Suprapubic skin (tissue), 4 donors: ENCODE measurements around the gene MYO15B. TPM values are rescaled to one million over a fixed set of nuclear protein-coding genes. Genes with fewer than 3 reads are reported as not detected.
"Not testable (repeated sequence)": the region's sequence is repeated elsewhere in the genome, so short reads cannot be mapped to it uniquely, and the experiment has no call there.

Experiments
- DNase-seq, 2 donors: peaks; one replicate each; pipeline ENCODE4 v3.0.0-alpha.2; 2019; ENCODE audit warnings: low spot score in 2 of 2
- H3K27ac ChIP-seq: fragments of 200-600 bp; sonication (generic); one replicate; pipeline ENCODE4 v1.5.1; 2019
- H3K27me3 ChIP-seq: fragments of 200-600 bp; sonication (generic); one replicate; pipeline ENCODE4 v1.5.1; 2019
- H3K36me3 ChIP-seq: fragments of 200-600 bp; sonication (generic); one replicate; pipeline ENCODE4 v1.5.1; 2019
- H3K4me1 ChIP-seq: fragments of 200-600 bp; sonication (generic); one replicate; pipeline ENCODE4 v1.5.1; 2019
- H3K4me3 ChIP-seq: fragments of 200-600 bp; sonication (generic); one replicate; pipeline ENCODE4 v1.5.1; 2019; ENCODE audit warnings: mild to moderate bottlenecking
- H3K9me3 ChIP-seq: fragments of 200-600 bp; sonication (generic); one replicate; pipeline ENCODE4 v1.5.1; 2019
- EP300 ChIP-seq: sonication (generic); formaldehyde crosslinking; IDR thresholded peaks from one replicate; pipeline ENCODE4 v1.6.1; 2017; ENCODE audit warnings: antibody characterized with exemption
- POLR2A ChIP-seq, 2 donors: fragments of 450-650 bp; IDR thresholded peaks; one replicate each; pipeline ENCODE4 v1.6.1; 2017; ENCODE audit warnings: antibody characterized with exemption in 2 of 2, mild to moderate bottlenecking in 2 of 2, moderate library complexity in 2 of 2
- POLR2AphosphoS5 ChIP-seq, 3 donors: sonication (generic); formaldehyde crosslinking; IDR thresholded peaks; one replicate each; pipeline ENCODE4 v1.6.1; 2017; ENCODE audit warnings: antibody characterized with exemption in 3 of 3
- WGBS: methylation state at CpG from one replicate; pipeline ENCODE4 v1.1.5; 2018; 5-methylcytosine and 5-hydroxymethylcytosine counted together
- total RNA-seq, 4 donors: library from RNA; depleted of rRNA; stranded (reverse); fragments of >200 nt; gene quantifications; one replicate each; pipeline ENCODE4 v1.1.0, GENCODE V29; 2016
- TF ChIP-seq, protein P1 (sequence below), 2 donors: fragments of 200-600 bp in 1 of 2; fragments of 450-650 bp in 1 of 2; sonication (generic) in 1 of 2; IDR thresholded peaks; one replicate each; pipeline ENCODE4 v1.5.1; 2016 to 2019; ENCODE audit warnings: antibody characterized with exemption in 2 of 2, mild to moderate bottlenecking in 1 of 2, moderate library complexity in 1 of 2

Gene MYO15B
- total RNA-seq, 4 donors from 2014 or later = 28.4 to 126 (median 76.1) TPM

DNA sequence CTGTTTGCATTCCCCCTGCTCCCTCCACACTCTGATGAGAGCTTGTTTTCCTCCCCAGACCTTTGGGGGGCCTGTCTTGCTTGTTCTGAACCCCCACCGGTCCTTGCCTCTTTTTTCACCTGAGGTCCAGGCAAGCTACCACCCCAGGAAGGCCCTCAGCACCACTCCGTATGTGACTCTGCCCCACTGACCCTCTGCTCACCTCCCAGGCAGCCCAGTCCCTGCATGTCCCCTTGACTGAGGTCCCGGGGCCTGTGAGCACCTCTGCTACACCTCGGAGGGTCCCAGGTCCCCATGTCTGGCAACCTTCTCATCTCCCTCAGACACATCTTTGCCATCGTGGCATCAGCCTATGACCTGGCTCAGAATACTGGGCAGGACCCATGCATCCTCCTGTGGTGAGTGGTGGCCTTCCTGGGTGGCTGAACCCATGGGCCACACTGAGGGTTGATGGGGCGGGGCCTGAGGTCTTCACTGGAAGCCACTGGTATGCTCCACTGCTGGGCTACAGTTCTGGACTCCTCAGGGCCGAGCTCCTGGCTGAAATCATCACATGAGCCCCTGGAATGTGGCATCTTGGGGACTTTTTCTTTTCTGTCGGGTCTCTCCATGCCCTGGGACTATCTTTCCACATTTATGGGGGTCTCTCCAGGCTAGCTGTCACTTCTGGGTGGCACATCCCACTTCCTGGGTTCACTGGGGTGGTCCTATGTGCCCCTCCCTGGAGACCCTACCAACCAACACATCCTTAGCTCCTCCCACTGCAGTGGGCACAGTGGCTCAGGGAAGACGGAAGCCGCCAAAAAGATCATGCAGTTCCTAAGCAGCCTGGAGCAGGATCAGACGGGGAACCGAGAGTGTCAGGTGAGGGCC, 3.5 kb downstream of the MYO15B start:
- no peak overlapping the region for H3K27ac ChIP-seq
- H3K36me3 ChIP-seq = no peaks in the 10 kb centered on the region
- H3K4me3 ChIP-seq = no peak overlapping the region
- TF ChIP-seq, protein P1, sequence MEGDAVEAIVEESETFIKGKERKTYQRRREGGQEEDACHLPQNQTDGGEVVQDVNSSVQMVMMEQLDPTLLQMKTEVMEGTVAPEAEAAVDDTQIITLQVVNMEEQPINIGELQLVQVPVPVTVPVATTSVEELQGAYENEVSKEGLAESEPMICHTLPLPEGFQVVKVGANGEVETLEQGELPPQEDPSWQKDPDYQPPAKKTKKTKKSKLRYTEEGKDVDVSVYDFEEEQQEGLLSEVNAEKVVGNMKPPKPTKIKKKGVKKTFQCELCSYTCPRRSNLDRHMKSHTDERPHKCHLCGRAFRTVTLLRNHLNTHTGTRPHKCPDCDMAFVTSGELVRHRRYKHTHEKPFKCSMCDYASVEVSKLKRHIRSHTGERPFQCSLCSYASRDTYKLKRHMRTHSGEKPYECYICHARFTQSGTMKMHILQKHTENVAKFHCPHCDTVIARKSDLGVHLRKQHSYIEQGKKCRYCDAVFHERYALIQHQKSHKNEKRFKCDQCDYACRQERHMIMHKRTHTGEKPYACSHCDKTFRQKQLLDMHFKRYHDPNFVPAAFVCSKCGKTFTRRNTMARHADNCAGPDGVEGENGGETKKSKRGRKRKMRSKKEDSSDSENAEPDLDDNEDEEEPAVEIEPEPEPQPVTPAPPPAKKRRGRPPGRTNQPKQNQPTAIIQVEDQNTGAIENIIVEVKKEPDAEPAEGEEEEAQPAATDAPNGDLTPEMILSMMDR (IDR thresholded peaks at IDR 0.05) = no peak
- no peak for TF ChIP-seq POLR2A (IDR thresholded peaks at IDR 0.05)
- TF ChIP-seq EP300 = no peak
- TF ChIP-seq POLR2AphosphoS5 (IDR thresholded peaks at IDR 0.05) = no peak
- no peaks in the 10 kb centered on the region for H3K27me3 ChIP-seq
- WGBS = 82% methylated on average over 8 of the region's 12 CpGs
- no peak for DNase-seq
- H3K4me1 ChIP-seq = peaks cover 29% of the 10 kb centered on the region
- H3K9me3 ChIP-seq = no peaks in the 10 kb centered on the region

DNA sequence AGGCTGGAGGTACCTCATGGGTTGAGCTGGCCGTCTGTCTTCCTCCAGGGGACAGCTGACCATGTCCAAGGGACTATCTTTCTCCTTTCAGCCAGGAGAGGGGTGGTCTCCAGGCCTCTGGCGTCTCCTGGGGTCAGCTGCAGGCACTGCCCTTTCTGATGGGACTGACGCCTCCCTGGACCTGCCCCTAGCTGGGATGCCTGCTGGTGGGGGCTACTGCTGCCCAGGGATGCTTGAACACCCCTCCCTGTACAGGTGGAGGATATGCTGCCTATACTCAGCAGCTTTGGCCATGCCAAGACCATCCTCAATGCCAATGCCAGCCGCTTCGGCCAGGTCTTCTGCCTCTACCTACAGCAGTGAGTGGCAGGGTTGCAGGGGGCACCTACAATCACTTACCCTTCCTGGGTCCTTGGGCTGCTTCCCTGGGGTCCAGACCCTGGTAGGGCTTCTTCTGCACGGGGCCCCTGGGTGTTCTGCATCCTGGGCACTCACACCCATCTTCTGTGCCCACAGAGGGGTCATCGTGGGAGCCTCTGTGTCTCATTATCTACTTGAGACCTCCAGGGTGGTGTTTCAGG, 4.2 kb downstream of the MYO15B start:
- DNase-seq = no peak
- no peak overlapping the region for H3K4me3 ChIP-seq
- no peak overlapping the region for H3K27ac ChIP-seq
- no peaks in the 10 kb centered on the region for H3K36me3 ChIP-seq
- no peak for TF ChIP-seq POLR2A (IDR thresholded peaks at IDR 0.05)
- no peak for TF ChIP-seq POLR2AphosphoS5 (IDR thresholded peaks at IDR 0.05)
- TF ChIP-seq, protein P1 (IDR thresholded peaks at IDR 0.05) = no peak
- no peak for TF ChIP-seq EP300
- WGBS = 88% methylated on average over 5 of the region's 7 CpGs
- no peaks in the 10 kb centered on the region for H3K27me3 ChIP-seq
- H3K9me3 ChIP-seq = no peaks in the 10 kb centered on the region
- H3K4me1 ChIP-seq = peaks cover 29% of the 10 kb centered on the region

DNA sequence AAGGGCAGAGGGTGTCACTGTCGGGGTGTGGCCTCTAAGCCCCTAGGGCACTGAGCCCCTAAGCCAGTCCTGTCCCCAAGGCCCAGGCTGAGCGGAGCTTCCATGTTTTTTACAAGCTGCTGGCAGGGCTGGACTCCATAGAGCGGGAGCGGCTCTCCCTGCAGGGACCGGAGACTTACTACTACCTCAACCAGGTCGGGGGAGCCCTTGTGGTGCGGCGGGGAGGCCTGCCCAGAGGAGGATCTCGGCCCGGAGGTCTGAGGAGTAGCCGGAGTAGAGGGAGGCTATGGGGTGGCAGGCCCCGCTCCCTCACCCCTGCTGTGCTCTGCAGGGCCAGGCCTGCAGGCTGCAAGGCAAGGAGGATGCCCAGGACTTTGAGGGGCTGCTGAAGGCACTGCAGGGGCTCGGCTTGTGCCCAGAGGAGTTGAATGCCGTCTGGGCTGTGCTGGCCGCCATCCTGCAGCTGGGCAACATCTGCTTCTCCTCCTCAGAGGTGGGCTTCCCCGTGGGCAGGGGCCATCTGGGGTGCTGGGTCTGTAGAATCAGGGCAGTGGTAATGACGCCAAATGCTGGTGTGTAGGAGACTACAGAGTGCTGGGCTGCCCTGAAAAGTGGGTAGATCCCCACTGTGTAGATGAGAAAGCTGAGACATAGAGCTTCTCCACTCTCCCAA, 4.9 kb downstream of the MYO15B start:
- 100% methylated on average over 1 of the region's 17 CpGs for WGBS
- TF ChIP-seq POLR2A (IDR thresholded peaks at IDR 0.05) (no peak), EP300 (no peak), POLR2AphosphoS5 (IDR thresholded peaks at IDR 0.05) (no peak)
- TF ChIP-seq, protein P1 (IDR thresholded peaks at IDR 0.05) = no peak
- Histone ChIP-seq H3K27ac (no peak overlapping the region), H3K27me3 (no peaks in the 10 kb centered on the region), H3K4me1 (peaks cover 26% of the 10 kb centered on the region), H3K9me3 (no peaks in the 10 kb centered on the region), H3K4me3 (no peak overlapping the region), H3K36me3 (no peaks in the 10 kb centered on the region)
- peak in 1 of 2 donors; percentile 64 for DNase-seq

DNA sequence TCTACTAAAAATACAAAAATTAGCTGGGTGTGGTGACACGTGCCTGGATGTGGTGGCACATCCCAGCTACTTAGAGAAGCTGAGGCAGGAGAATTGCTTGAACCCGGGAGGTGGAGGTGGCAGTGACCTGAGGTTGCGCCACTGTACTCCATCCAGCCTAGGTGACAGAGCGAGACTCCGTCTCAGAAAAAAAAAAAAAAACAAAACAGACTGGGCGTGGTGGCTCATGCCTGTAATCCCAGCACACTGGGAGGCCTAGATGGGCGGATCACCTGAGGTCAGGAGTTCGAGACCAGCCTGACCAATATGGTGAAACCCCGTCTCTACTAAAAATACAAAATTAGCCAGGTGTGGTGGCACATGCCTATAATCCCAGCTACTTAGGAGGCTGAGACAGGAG, 5.8 kb downstream of the MYO15B start:
- not testable (repeated sequence) for DNase-seq, H3K36me3 ChIP-seq, H3K4me3 ChIP-seq, H3K9me3 ChIP-seq, H3K27me3 ChIP-seq, H3K27ac ChIP-seq
- peaks cover 18% of the 10 kb centered on the region for H3K4me1 ChIP-seq
- 70% methylated on average over 9 of the region's 9 CpGs for WGBS

DNA sequence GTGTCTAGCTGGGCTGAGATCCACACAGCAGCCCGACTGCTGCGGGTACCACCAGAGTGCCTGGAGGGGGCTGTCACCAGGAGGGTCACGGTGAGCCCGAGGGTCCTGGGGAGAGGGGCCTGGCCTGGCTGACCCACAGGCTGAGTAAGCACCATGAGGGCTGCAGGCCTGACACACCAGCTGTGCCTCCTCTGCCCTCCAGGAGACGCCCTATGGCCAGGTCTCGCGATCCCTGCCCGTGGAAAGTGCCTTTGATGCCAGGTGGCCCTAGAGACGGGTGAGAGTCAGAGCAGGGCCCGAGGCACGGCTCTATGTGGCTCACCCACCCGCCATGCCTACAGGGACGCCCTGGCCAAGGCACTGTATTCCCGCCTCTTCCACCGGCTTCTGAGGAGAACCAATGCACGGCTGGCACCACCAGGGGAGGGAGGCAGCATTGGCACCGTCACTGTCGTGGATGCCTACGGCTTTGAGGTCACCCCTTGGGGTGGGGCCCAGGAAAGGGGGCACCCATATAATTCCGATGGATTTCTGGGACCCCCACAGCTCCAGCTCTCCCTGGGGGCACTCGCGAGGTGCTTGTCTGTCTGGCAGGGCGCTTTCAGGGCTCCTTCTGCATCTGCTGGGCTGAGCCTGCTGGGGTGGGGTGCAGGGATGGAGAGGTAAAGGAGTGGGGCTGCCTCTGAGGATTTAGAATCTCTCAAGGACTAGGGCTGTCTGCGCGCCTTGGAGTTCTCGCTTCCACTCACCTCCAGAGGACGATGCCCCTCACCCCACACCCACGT, 7.1 kb downstream of the MYO15B start:
- no peak overlapping the region for H3K27ac ChIP-seq
- no peak overlapping the region for H3K4me3 ChIP-seq
- no peaks in the 10 kb centered on the region for H3K36me3 ChIP-seq
- H3K9me3 ChIP-seq = no peaks in the 10 kb centered on the region
- H3K27me3 ChIP-seq = no peaks in the 10 kb centered on the region
- peaks cover 8% of the 10 kb centered on the region for H3K4me1 ChIP-seq
- peak in 1 of 2 donors; percentile 59 for DNase-seq
- no peak for TF ChIP-seq EP300
- TF ChIP-seq, protein P1 (IDR thresholded peaks at IDR 0.05) = no peak
- no peak for TF ChIP-seq POLR2AphosphoS5 (IDR thresholded peaks at IDR 0.05)
- no peak for TF ChIP-seq POLR2A (IDR thresholded peaks at IDR 0.05)
- 95% methylated on average over 6 of the region's 28 CpGs for WGBS
